GM18870 (cell line): Measurements from ENCODE around the gene CCL5.
"Not testable (repeated sequence)": the region's sequence is repeated elsewhere in the genome, so short reads cannot be mapped to it uniquely, and the experiment has no call there.

Source experiments
- ATAC-seq: cut with Tn5 transposase; IDR thresholded peaks from one replicate; pipeline ENCODE4 v1.9.1; 2021; ENCODE audit warnings: moderate library complexity; ENCODE audit not compliant: unreplicated experiment

The CCL5 gene

DNA sequence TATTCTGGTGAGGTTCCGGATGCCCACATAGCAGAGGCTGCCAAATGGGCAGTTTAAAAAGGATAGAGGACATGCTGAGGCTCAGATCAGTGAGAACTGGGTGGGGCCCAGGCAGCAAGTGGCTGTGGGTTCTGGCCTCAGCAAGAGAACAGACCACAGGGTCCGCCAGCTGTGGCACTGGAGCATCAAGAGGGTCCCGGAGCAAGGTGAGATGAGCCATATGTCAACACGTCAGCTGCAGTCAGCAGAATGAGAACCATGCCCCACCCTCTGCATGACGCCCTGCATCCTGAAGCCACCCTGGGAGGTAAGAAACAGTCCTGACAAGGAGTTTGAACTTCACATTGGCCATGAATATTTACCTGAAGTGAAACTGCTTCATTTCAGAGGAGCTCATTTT is 20.1 kb upstream of the CCL5 start:
- ATAC-seq: no peak

DNA sequence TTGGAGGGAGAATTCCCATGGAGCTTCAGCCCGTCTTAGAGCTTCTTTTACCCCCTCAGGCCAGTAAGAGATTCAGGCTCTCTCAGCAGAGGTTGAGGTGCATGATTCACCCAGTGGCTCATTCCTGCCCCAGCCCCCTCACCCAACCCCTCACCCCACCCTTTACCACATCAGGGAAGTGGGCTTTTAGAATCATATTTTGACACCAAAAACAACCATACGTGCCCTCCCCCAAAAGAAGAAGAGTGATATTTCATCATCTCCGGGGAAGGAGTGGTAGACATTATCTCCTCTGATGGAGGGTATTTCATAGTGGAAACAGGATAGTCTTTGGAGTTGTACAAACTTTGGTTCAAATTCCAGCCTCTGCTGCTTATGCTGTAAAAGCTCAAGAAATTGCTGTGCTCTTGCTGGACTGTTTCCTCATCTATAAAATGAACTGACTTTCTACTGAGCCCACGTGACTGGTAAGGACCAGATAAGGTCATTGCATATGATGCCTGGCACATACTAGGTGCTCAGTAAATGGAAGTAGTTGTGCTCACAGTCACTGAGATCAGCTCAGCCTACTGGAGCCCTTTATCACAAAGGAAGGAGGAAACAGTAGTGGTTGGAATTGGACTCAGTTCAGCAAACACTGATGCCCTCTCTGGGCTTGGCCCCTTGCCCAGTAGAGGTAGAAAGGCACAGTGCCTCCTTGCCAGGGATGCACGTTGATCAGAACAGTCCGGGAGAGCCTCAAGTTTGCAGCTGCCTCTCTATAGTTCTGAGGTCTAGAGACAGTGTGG is 18.3 kb upstream of the CCL5 start:
- no peak for ATAC-seq

DNA sequence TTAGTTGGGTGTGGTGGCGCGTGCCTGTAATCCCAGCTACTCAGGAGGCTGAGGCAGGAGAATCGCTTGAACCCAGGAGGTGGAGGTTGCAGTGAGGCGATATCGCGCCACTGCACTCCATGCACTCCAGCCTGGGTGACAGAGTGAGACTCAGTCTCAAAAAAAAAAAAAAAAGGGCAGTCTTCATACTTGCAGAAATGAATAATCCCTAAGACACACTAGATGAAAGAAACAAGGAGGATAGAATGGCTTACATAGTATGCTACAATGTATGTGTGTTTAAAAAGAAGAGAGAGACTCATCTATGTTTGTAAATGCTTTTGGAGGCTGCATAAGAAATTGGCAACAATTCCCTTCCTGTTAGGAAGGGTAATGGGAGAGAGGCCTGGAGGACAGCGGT is 17.6 kb upstream of the CCL5 start:
- not testable (repeated sequence) for ATAC-seq

DNA sequence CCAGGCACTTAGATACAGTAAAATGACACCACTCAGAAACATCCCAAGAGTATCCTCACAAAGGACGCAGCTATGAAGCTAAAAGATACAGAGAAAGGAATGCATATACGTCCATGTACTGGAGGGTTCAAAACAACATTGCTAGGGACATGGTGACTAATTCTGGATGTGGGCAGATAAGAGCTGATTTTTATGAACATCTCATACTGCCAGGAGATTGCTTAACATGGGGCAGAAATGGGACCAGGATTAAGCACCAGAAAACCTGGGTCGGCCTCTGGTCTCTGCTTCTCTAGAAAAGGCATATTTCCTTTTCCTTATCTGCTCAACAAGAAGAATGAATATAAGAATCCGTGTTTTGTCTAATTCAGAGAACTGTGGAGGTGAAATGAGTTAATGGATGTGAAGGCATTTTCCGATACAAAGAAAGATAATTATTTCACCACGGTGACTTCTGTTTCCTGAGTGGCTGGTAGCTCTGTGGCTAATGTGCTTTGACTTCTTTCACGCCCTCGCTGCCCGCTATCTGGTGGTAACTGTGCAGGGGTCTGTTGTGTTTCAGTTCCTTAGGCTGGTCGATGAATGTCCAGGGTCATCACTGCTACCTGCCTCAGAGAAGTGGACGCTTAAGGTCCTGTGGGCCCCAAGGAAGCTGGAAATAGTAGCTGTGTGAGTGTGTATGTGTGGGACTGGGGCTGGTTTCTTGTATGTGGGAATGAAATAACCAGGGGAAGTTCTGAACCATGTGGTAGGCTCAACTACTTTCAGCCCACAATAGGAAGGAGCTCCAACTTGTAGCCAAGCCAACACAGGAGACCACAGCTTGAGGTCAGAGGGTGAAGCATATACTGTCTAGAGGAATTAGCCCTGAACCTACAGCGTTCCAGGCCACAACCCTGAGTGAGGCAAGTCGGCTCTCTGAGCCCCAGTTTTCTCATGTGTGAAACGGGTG is 15.8 kb upstream of the CCL5 start:
- no peak for ATAC-seq

DNA sequence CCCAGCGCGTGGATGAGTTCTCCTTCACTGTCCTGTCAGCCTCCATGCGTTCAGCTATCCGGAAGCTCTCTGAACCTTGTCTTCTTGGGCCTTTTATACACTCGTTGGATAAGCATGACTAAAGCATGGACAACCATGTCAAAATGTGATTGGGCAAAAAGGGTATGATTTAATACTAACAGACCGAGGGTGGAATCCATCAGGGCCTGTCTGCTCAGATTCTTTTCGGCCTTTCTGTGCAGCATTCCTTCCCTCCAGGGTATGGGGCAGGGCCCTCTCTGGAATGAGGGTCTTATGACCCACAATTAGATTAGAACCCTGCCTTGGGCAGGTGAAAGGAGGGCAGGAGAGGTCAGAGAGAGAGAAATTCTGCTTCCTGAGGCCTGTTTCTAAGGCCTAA is 14.0 kb upstream of the CCL5 start:
- ATAC-seq: no peak

DNA sequence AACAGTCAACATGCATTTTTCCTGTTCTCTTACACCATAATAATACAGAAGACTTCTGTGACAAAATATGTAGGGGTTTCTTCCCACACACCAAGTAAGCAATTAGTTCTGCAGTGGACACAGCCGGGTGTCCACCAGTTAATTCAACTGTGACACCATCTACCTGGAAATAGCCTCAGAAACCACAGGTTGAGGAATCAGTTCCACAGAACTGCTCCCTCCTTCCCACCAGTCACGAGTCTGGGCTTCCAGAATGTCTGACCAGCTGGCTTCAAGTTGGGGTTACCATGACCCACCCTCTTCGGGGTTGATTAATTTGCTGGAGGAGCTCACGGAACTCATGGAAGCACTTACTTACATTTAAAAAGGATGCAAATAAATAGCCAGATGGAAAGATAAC is 13.6 kb upstream of the CCL5 start:
- no peak for ATAC-seq

DNA sequence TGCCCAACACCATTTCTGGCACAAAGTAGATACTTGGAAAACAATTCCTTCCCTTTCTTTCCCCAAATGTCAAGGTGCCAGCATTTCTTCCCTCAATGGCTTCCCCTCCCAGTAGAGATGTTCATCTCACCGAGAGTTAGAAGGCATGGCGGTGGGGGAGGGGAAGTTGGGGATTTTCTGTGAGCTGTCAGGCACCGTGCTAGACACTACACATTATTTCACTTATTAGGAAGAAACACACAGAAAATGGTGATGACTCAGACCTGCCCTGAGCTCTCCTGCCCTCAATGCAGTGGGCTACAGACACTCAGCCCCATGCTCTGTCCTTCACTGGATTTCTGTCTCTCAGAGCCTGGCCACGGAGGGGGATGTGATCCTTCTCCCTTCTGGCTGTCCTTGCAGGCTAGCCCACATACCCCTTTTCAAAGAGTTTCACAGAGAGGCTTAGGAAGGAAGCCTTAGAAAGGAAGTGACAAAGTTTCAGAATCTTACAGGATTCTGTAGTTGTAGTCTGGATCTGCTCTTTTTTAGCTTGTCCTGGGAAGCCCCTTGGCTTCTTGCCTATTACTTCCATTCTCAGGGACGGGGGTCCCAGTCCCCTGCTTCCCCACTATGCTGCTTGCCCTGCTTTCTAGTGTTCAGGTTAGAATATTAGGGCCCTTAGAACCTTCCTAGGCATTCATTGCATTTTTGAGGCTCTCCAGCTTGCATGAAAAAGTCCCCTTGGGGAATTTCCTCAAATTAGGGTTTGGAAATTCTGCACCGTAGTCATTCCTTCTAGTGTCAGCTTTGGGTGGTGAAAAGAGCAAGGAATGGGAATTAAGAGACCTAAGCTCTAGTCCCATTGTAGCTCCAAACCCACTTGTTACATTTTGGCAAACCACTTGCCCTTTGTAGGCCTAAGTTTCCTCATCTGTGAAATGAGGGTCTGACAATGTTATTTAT is 12.2 kb upstream of the CCL5 start:
- ATAC-seq: no peak

DNA sequence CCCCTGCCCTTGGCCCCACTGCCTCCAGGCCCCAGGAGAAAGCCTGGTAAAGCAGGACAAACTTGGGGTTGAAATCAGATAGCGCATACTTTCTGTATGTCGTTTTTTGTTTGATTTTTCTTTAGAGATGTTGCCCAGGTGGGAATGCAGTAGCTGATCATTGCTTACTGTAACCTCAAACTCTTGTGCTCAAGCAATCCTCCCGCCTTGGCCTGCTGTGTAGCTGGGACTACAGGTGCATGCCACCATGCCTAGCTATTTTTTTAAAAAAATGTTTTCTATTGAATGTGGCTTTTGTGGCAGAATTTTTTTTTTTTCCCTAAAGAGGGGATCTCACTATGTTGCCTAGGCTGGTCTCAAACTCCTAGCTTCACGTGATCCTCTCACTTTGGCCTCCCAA is 11.1 kb upstream of the CCL5 start:
- no peak for ATAC-seq

DNA sequence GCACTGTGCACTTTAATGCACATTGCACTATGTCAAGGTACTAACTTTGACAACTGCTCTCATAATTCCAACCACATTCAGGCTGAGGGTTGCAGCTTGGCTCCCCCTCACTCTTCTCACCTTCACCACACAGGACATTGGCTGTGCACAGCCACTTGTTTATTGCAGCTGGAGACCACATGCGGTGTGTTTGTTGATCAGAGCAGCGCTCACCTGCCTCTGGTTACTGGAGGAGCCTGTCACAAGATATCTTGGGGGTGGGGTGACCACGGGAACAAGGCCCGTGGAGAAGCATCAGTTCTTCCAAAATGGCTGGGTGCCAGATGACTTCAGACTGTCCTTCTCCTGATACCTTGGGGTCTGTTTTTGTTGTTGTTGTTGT is 10.6 kb upstream of the CCL5 start:
- no peak for ATAC-seq

DNA sequence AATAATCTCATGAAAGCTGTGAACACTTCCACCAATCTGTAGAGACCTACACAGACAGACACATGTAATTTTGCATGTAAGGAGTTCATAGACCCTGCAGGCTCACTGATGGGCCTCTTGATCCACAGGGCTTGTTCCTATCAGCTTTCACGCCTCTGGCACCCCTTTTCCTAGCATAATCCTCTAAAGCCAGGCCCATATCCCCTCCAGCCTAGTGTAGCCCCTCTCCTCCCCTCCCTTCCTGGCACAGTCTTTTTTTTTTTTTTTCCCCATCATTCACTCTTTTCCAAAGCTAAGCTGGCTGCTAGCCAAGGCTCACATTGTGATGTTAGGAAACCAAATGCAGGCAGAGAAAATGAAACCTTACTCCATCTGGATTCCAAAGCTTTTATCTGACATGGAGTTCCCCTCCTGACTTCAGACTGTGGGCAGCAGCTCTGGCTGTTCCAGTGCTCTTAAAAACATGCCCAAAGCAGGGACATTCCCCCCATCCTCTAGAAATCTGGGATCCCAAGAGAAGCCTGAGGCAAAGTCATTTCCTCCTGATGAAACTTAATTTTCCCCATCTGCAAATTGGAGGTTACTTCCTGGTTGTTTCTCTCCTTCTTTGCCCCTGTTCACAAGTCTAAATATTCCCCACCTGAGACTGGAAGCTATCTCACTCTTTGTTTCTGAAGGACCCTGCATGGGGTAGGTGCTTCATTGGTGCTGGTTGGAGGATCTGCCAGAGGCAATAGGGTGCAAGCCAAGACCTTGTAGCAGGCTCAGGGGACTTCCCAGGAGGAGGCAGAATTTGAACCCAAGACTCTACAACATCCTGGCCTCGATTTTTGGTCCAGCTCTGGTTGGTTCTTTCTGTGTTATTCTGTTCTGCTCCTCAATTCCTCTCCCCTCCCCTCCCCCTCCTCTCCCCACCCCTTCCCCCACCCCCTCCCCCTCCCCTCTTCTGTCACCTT is 9.9 kb upstream of the CCL5 start:
- no peak for ATAC-seq

DNA sequence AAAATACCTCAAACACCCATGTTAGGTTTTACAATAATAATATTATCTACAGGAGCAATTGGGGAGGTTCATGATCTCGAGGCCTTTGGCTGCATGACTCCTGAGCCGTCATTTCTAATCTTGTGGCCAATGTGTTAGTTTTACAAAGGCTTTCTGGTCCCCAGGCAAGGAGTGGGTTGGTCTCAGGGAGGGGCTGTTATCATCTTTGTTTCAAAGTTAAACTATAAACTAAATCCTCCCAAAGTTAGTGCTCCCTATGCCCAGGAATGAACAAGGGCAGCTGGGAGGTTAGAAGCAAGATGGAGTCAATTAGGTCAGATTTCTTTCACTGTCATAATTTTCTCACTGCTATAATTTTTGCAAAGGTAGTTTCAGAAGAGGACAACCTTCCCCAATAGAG is 9.1 kb upstream of the CCL5 start:
- ATAC-seq: no peak

DNA sequence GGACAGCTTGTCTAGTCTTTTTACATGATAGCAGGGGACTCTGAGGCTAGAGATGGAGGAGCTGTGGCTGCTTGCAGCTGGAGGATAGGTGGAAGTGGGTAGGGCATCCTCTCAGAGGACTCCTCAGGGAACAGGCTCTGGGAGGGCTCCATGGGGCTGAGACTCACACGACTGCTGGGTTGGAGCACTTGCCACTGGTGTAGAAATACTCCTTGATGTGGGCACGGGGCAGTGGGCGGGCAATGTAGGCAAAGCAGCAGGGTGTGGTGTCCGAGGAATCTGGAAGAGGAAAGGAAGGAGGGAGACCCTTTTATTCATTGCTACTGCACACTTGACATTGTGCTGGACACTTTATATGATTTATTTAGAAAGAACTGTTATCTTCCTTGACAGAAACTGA is 1.8 kb downstream of the CCL5 start:
- no peak for ATAC-seq

DNA sequence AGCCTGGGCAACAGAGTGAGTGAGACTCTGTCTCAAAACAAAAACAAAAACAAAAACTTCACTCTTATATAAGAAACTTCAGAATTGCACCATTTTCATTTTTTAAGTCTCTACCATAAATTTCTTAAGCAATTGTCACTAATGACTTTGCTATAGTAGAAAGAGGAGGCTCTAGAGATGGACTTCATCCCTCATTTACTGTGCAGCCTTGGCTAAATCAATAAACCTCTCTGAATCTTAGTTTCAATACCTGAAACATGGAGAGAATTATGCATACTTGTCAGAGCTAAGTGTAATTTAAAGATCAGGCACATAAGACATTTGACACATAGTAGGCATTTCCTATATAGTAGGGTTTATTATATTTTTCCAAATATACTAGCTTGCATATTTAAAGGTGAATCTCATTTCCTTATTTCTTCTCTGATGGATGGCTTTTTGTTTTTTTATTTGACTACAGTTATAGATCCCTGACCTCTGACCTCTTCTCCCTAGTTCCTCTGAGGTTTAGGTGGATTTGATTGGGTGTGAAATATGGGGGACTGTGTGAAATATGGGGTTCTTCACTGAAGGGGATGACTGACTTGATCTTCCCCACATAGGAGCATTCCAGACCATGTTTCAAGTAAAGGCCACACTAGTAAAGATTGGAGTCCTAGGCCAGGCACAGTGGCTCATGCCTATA is 2.7 kb downstream of the CCL5 start:
- ATAC-seq: no peak

DNA sequence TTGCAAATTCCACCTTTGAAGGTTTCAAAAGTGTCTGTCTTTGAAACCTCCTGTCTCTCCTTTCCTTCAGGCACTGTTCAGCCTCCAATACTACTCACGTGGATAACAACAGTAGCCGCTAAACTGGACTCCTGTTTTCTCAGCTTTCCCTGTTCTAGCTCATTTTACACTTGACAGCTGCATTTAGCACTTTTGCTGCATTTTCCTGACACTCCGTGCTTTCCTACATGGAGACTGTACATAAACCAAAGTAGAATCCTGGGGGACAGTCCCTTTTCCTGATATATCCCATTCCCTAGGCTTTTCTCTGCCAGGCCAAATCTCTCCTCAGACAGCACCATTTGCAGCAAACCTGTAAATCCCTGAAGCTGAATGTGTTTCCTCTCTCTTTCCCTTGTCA is 3.6 kb downstream of the CCL5 start:
- no peak for ATAC-seq

DNA sequence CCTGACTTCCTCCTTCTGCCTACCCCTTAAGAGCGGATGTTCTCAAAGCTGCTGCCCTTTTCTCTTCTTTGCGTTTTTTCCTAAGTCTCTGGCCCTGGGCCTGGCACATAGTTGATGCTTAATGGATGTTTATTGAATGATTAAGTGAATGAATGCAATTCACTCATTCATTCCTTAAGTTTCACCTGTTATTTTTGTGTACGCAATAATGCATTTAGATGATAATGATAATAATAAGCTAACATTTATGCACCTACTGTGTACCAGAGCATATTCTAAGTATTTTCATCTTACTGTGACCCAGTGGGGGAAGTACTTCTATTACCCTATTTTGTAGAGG is 4.4 kb downstream of the CCL5 start:
- no peak for ATAC-seq

DNA sequence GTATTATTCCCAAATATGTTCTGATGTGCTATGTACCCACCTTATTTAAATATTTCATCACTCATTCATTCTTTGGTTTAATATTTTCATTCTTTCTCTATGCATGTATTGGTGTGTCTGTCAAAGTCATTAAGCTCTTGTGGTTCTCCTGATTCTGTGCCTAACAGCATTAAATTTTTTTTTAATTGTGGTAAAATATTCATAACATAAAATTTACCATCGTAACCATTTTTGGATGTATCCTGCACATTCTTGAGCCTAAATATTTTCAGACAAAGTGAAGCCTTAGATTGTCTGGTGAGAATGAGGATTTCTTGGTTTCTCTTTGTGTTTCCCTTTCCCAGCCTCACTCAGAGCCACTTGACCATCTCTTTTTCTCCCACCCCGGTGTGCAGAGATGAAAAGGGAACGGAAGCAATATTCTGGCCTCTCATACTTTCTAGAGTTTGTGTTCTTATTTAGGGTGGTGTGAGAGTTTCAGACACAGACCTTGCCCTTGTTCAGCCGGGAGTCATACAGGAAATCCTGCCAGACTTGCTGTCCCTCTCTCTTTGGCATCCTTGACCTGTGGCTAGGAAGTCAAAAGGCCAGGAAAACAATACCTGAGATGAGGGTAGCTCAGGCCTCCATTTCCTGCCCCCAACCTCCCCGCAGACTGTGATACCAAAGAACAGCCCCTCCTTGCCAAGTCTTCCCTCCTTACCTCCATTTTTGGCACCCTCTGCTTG is 4.9 kb downstream of the CCL5 start:
- no peak for ATAC-seq

DNA sequence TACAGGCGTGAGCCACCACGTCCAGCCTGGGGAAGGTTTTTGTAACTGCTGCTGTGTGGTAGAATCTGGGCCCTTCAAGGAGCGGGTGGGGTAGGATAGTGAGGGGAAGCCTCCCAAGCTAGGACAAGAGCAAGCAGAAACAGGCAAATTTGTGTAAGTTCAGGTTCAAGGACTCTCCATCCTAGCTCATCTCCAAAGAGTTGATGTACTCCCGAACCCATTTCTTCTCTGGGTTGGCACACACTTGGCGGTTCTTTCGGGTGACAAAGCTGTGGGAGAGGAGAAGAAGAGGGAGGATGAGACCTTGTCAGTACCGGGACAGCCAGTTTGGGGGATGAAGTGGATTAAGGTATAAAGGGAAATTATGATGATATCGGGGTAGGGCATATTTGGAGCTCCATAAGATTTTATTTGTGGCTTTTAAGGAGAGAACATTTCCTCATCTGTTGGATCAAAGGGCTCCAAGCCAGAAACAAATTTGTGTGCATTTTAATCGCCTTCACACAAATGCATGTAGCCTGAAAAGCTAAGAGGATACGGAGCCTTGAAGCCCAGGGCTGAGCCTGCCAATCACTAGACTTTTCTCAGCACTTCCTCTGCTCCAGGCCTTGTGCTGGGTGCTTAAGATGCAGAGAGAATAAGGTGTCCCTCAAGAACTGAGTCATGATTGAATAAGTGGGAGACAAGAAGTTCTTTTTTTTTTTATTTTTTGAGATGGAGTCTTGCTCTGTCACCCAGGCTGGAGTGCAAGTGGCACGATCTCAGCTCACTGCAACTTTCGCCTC is 7.8 kb downstream of the CCL5 start:
- no peak for ATAC-seq
